ENCODE data around the gene COL18A1.

GRCh38 chr21:45498646-45499000, 93.7 kb downstream of the COL18A1 start:
- TF ChIP-seq CTCF (conservative IDR thresholded peaks at IDR 0.05; ENCODE audit: low read depth, low read length) (no peak), EZH2 (IDR thresholded peaks at IDR 0.05; ENCODE audit: borderline replicate concordance, low read depth, low read length, poor library complexity, severe bottlenecking) (no peak)
